ENCODE results near the gene CASZ1. TPM values are rescaled to one million over a fixed set of nuclear protein-coding genes. Genes with fewer than 3 reads are reported as not detected.

Gene CASZ1, protein sequence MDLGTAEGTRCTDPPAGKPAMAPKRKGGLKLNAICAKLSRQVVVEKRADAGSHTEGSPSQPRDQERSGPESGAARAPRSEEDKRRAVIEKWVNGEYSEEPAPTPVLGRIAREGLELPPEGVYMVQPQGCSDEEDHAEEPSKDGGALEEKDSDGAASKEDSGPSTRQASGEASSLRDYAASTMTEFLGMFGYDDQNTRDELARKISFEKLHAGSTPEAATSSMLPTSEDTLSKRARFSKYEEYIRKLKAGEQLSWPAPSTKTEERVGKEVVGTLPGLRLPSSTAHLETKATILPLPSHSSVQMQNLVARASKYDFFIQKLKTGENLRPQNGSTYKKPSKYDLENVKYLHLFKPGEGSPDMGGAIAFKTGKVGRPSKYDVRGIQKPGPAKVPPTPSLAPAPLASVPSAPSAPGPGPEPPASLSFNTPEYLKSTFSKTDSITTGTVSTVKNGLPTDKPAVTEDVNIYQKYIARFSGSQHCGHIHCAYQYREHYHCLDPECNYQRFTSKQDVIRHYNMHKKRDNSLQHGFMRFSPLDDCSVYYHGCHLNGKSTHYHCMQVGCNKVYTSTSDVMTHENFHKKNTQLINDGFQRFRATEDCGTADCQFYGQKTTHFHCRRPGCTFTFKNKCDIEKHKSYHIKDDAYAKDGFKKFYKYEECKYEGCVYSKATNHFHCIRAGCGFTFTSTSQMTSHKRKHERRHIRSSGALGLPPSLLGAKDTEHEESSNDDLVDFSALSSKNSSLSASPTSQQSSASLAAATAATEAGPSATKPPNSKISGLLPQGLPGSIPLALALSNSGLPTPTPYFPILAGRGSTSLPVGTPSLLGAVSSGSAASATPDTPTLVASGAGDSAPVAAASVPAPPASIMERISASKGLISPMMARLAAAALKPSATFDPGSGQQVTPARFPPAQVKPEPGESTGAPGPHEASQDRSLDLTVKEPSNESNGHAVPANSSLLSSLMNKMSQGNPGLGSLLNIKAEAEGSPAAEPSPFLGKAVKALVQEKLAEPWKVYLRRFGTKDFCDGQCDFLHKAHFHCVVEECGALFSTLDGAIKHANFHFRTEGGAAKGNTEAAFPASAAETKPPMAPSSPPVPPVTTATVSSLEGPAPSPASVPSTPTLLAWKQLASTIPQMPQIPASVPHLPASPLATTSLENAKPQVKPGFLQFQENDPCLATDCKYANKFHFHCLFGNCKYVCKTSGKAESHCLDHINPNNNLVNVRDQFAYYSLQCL (N-terminal part only)
- total RNA-seq (10 to 100 TPM in 1 of 2 donors, 1 to 10 TPM in 1; 9.4 to 12.3 TPM), polyA plus RNA-seq (ENCODE audit: insufficient read depth, low read depth, low replicate concordance) (10.3 TPM)
- long read RNA-seq, donor 1 = 0 reads
- long read RNA-seq, donor 2 = 0 reads

DNA sequence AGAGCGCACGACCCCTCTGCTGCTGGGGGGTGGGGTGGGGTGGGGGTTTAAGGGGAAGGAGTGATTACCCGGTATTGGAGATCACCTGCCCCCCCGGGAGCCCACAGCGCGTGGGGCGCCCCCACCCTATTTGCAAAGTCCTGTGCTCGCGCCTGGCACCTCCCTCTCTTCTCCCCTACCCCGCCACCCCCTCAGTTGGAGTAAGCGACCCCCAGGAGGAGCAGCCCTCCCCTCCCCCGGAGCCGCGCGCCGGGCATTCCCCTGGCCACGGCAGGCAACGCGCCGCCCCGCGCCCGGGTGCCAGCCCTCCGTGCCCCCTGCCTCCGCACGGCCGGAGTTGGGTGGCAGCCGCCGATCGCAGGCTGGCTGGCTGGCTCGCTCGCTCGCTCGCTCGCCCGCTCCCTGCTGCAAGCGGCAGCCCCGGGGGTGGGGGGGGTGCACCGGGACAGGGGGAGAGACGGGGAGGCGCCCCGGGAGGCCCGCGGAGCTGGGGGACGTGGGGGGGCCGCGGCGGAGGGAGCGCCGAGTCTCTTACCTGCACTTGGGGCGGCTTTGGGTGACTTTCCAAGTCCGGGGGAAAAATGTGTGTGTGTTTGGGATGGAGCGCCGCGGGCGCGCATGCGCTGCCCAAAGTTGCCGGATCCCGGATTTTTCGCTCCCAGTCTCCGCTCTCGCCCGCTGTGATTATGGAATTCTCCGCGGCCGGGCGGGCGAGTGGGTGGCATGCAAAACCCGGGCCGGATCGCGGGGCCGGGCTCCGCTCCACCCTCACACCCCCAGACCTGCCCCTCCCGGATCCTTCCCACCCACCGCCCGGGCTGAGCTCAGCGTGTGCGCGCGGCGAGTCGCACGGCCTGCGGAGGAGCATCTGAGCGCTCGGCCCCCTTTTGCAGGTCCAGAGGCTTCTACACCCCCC is at the start of gene CASZ1:
TSS of gene CASZ1 (minus strand) at position 618 of the 916 bp plus-strand sequence. CDS start 102,757 bp downstream, outside the sequence.
- peak within 1 kb of the TSS in 1 of 2 donors; percentile 24 for H3K27ac ChIP-seq
- TF ChIP-seq CTCF (IDR thresholded peaks at IDR 0.05) (peak in 1 of 3 experiments; percentile 32), POLR2A (IDR thresholded peaks at IDR 0.05) (no peak)
- intact Hi-C loops (cut with DNase I; ENCODE audit: low total_unique reads) = no loop called here
- peaks cover 4% of the 10 kb centered on the region for H3K27me3 ChIP-seq
- H3K4me1 ChIP-seq = peaks cover 14% of the 10 kb centered on the region
- DNase-seq = peak; percentile 87
- WGBS, 2 donors = 0 to 1% methylated on average over 30 to 70 of the region's 88 CpGs
- H3K9me3 ChIP-seq = no peaks in the 10 kb centered on the region
- H3K36me3 ChIP-seq (ENCODE audit: low read depth, missing control alignments) = no peaks in the 10 kb centered on the region
- H3K4me3 ChIP-seq = peak within 1 kb of the TSS; percentile 43 to 61

DNA sequence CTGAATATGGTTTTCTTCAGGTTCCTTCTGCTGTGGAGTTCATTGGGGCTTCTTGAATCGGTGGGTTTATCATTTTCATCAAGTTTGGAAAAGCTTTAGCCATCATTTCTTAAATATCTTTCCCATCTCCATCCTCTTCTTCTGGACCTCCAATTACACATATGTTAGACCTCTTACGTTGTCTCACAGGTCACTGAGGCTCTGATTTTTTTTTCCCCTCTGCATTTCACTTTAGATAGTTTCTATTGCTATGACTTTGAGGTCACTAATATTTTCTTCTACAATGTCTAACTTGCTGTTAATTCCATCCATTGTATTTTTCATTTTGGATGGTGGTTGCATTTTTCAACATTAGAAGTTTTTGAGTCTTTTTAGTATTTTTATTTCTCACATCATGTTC is 47.3 kb upstream of the CASZ1 start:
- TF ChIP-seq POLR2A (IDR thresholded peaks at IDR 0.05) (no peak), CTCF (IDR thresholded peaks at IDR 0.05) (no peak)
- DNase-seq = no peak
- H3K27me3 ChIP-seq = no peaks in the 10 kb centered on the region
- H3K4me3 ChIP-seq = no peak overlapping the region
- no peaks in the 10 kb centered on the region for H3K9me3 ChIP-seq
- H3K27ac ChIP-seq = no peak overlapping the region
- WGBS, 2 donors = 88 to 89% methylated on average over 2 of the region's 2 CpGs
- intact Hi-C loops (cut with DNase I; ENCODE audit: low total_unique reads) = no loop called here
- H3K4me1 ChIP-seq = no peaks in the 10 kb centered on the region
- H3K36me3 ChIP-seq (ENCODE audit: low read depth, missing control alignments) = no peaks in the 10 kb centered on the region

DNA sequence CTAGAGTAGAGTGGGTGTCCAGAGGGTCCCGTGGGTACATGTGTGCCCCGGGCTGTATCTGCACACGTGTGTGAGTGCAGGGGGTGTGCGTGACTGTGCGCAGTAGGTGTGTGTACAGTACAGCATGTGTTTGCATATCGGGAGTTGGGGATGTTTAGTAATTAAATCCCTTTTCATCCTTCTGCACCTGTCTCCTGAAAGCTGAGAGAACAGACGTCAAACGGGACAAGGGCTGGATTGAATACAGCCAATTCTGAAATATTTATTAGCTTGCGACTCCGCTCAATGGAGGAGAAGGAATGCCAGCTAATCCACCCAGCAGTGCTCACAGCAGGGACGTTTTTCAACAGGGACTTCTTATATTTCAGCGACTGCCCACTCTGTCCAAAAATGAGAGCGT is 44.7 kb upstream of the CASZ1 start:
- Histone ChIP-seq H3K4me3 (no peak overlapping the region), H3K27ac (no peak overlapping the region), H3K4me1 (no peaks in the 10 kb centered on the region), H3K9me3 (no peaks in the 10 kb centered on the region), H3K27me3 (no peaks in the 10 kb centered on the region), H3K36me3 (ENCODE audit: low read depth, missing control alignments) (no peaks in the 10 kb centered on the region)
- 73 to 80% methylated on average over 13 of the region's 13 CpGs for WGBS, 2 donors
- DNase-seq = no peak
- intact Hi-C loops (cut with DNase I; ENCODE audit: low total_unique reads) = no loop called here
- no peak for TF ChIP-seq POLR2A (IDR thresholded peaks at IDR 0.05)
- TF ChIP-seq CTCF (IDR thresholded peaks at IDR 0.05) = no peak

Measured in testis (tissue), 5 donors.